K562 (cell line): ENCODE measurements around the gene RABL3. TPM values are rescaled to one million over a fixed set of nuclear protein-coding genes. Genes with fewer than 3 reads are reported as not detected.

ENCODE experiments used
- ATAC-seq: fragments of 200-7000 bp; cut with Tn5 transposase; 3 replicates; pipeline ENCODE4 v1.9.1; 2020; ENCODE audit warnings: moderate library complexity
- BruUV-seq: library from RNA; stranded (reverse); fragments of 400-500 nt; replicated peaks from 2 replicates; lab custom pipeline; 2021; lab: Mats Ljungman, UMichigan
- CTCF ChIA-PET: fragments of 300-600 bp; formaldehyde crosslinking; extraction: SDS; loops from one replicate; lab custom pipeline; 2021; ENCODE audit warnings: low intra/inter-chr PET ratio; lab: Yijun Ruan, JAX
- POLR2A ChIA-PET: fragments of 300-600, 350-650 bp; sonication (Branson Sonifier 250); formaldehyde crosslinking; extraction: SDS; loops from one replicate; lab custom pipeline; 2021; ENCODE audit warnings: antibody characterized with exemption, inconsistent platforms; lab: Yijun Ruan, JAX
- DNase-seq, 4 experiments: peaks; one replicate each; pipeline versions ENCODE4 v3.0.0 to v3.0.0-alpha.2; 2011 to 2018; ENCODE audit warnings: low spot score in 3 of 4, mixed read lengths in 3 of 4; ENCODE audit errors: extremely low read depth in 1 of 4
- FAIRE-seq: peaks from 2 replicates; lab custom pipeline; 2011; peaks lifted over from hg19 to GRCh38; lab: Jason Lieb, UNC
- H2AFZ ChIP-seq: 2 replicates; pipeline ENCODE4 v1.6.0; 2011; ENCODE audit warnings: low read depth, low read length, control low read depth, inconsistent platforms
- H3K27ac ChIP-seq: fragments of 200-600 bp; 3 replicates; pipeline ENCODE4 v1.8.0; 2011; ENCODE audit warnings: low read depth, mild to moderate bottlenecking, control low read depth, inconsistent platforms, low read length, moderate library complexity, mixed read lengths; ENCODE audit errors: extremely low read depth
- H3K27me3 ChIP-seq, 2 experiments: fragments of 300-600 bp in 1 of 2; 2 replicates in 1 of 2; 3 replicates in 1 of 2; pipeline versions ENCODE4 v1.6.0 to v1.8.0; 2011; ENCODE audit warnings: inconsistent platforms in 2 of 2, low read length in 2 of 2, mild to moderate bottlenecking in 1 of 2, mixed read lengths in 1 of 2, moderate library complexity in 1 of 2; ENCODE audit not compliant: control insufficient read depth in 2 of 2, insufficient read depth in 2 of 2
- H3K36me3 ChIP-seq: fragments of 300-600 bp; 3 replicates; pipeline ENCODE4 v1.8.0; 2011; ENCODE audit warnings: mild to moderate bottlenecking, low read length, inconsistent platforms; ENCODE audit not compliant: control insufficient read depth, insufficient read depth
- H3K4me1 ChIP-seq, 2 experiments: fragments of 200-600 bp in 1 of 2; replicated peaks in 1 of 2; 2 replicates in 1 of 2; 3 replicates in 1 of 2; pipeline versions ENCODE4 v1.5.1 to v1.8.0; 2011; ENCODE audit warnings: inconsistent platforms in 2 of 2, low read length in 2 of 2, mild to moderate bottlenecking in 1 of 2, mixed read lengths in 1 of 2, moderate library complexity in 1 of 2; ENCODE audit not compliant: control insufficient read depth in 2 of 2, insufficient read depth in 2 of 2
- H3K4me2 ChIP-seq: 2 replicates; pipeline ENCODE4 v1.6.1; 2011; ENCODE audit warnings: low read length, control low read depth, inconsistent platforms, mixed read lengths; ENCODE audit not compliant: insufficient read depth
- H3K4me3 ChIP-seq: fragments of 200-600 bp; sonication (generic), shearing (Covaris generic); 2 replicates; pipeline ENCODE4 v1.5.1; 2016; ENCODE audit warnings: control low read depth, inconsistent platforms
- H3K79me2 ChIP-seq: fragments of 200-600 bp; 3 replicates; pipeline ENCODE4 v1.8.0; 2011; ENCODE audit warnings: low read length, inconsistent platforms; ENCODE audit not compliant: control insufficient read depth, insufficient read depth
- H3K9ac ChIP-seq, 2 experiments: 2 replicates each; pipeline versions ENCODE4 v1.6.0 to v1.6.1; 2011; ENCODE audit warnings: low read depth in 2 of 2, low read length in 2 of 2, control low read depth in 1 of 2, inconsistent platforms in 1 of 2, mild to moderate bottlenecking in 1 of 2, mixed read lengths in 1 of 2; ENCODE audit not compliant: insufficient read depth in 1 of 2
- H3K9me1 ChIP-seq: one replicate; pipeline ENCODE4 v1.6.0; 2011; ENCODE audit warnings: inconsistent platforms, mild to moderate bottlenecking, low read length, moderate library complexity; ENCODE audit not compliant: control insufficient read depth, insufficient read depth
- H3K9me3 ChIP-seq: replicated peaks from 2 replicates; pipeline ENCODE4 v1.5.1; 2011; ENCODE audit warnings: low read depth, low read length, inconsistent platforms; ENCODE audit not compliant: control insufficient read depth, insufficient read depth
- H4K20me1 ChIP-seq: replicated peaks from 2 replicates; pipeline ENCODE4 v1.6.1; 2011; ENCODE audit warnings: low read length, inconsistent platforms, mixed read lengths; ENCODE audit not compliant: control insufficient read depth, insufficient read depth
- CREB3L1 ChIP-seq: fragments of 450-650 bp; IDR thresholded peaks from 2 replicates; pipeline ENCODE4 v1.6.1; 2014; ENCODE audit warnings: low read depth, mild to moderate bottlenecking, moderate library complexity, borderline replicate concordance
- E2F6 ChIP-seq, 2 experiments: IDR thresholded peaks; 2 replicates each; pipeline ENCODE4 v1.6.1; 2011; ENCODE audit warnings: borderline replicate concordance in 1 of 2, control low read depth in 1 of 2, low read depth in 1 of 2, low read length in 1 of 2, mild to moderate bottlenecking in 1 of 2, mixed read lengths in 1 of 2, moderate library complexity in 1 of 2; ENCODE audit not compliant: insufficient read depth in 1 of 2, insufficient read length in 1 of 2, poor library complexity in 1 of 2, severe bottlenecking in 1 of 2; ENCODE audit errors: extremely low read depth in 1 of 2
- HNRNPH1 ChIP-seq: fragments of 200-400 bp; formaldehyde crosslinking; optimal IDR thresholded peaks from 2 replicates; pipeline ENCODE3; 2017; ENCODE audit warnings: low read depth, mild to moderate bottlenecking, low read length, moderate library complexity
- NFYB ChIP-seq: IDR thresholded peaks from 2 replicates; pipeline ENCODE4 v1.6.1; 2011; ENCODE audit warnings: mild to moderate bottlenecking, moderate library complexity; ENCODE audit not compliant: insufficient read length; ENCODE audit errors: extremely low read depth
- PHF8 ChIP-seq: fragments of 200-600 bp; sonication (generic); IDR thresholded peaks from 2 replicates; pipeline ENCODE4 v1.6.1; 2012; ENCODE audit warnings: mixed run types, mild to moderate bottlenecking, inconsistent platforms, low read length, moderate library complexity, borderline replicate concordance
- XRCC3 ChIP-seq: fragments of 450-650 bp; IDR thresholded peaks from 2 replicates; pipeline ENCODE4 v1.6.1; 2017; ENCODE audit warnings: mild to moderate bottlenecking, moderate library complexity
- ZNF584 ChIP-seq: fragments of 200-800 bp; sonication (Bioruptor generic); IDR thresholded peaks from 2 replicates; pipeline ENCODE4 v1.6.1; 2016; ENCODE audit warnings: low read depth, mild to moderate bottlenecking, missing genetic modification characterization, missing compliant biosample characterization
- WGBS: fragments of 100-300 bp; shearing (Covaris generic); methylation state at CpG from one replicate; pipeline ENCODE4 v1.1.6; 2016; ENCODE audit warnings: low coverage, mixed read lengths; ENCODE audit not compliant: insufficient coverage; ENCODE audit errors: missing lambda C conversion rate; 5-methylcytosine and 5-hydroxymethylcytosine counted together
- in situ Hi-C: fragments of 300-500 bp; cut with MboI; formaldehyde crosslinking; loops from 4 replicates; pipeline ENCODE4 v1.15.0; 2018; ENCODE audit warnings: inconsistent platforms, mixed read lengths
- intact Hi-C: fragments of 100-400 bp; cut with micrococcal nuclease; formaldehyde crosslinking; loops from 2 replicates; pipeline ENCODE4 v1.14.2; 2022
- polyA plus RNA-seq, 8 experiments: library from polyadenylated mRNA; depleted of rRNA in 4 of 8; stranded (reverse) in 5 of 8; unstranded in 3 of 8; fragments of >200 nt; fragmentation: Nextera tagmentation in 2 of 8; fragmentation: Illumina TruSeq in 1 of 8; extraction: Ambion mirVana in 2 of 8; extraction: Trizol in 1 of 8; gene quantifications; 2 replicates each; pipeline versions ENCODE4 v1.2.1 to v1.2.3, GENCODE V29; 2011 to 2014; ENCODE audit warnings: inconsistent platforms in 1 of 8, missing spikeins in 1 of 8
- total RNA-seq, 7 experiments: library from RNA; depleted of rRNA in 6 of 7; stranded (reverse); fragments of >200 nt in 6 of 7; fragmentation: Illumina TruSeq in 2 of 7; extraction: Trizol in 2 of 7; gene quantifications; 2 replicates each; pipeline versions ENCODE4 v1.2.1 to v1.2.3, GENCODE V29; 2011 to 2021; ENCODE audit warnings: low replicate concordance in 1 of 7
- TF ChIP-seq, protein P1 (sequence below): fragments of 250-450 bp; sonication (Bioruptor Pico); IDR thresholded peaks from 2 replicates; pipeline ENCODE4 v1.6.1; 2021; ENCODE audit warnings: mild to moderate bottlenecking
- TF ChIP-seq, protein P2 (sequence below): fragments of 250-450 bp; sonication (Bioruptor Pico); IDR thresholded peaks from 2 replicates; pipeline ENCODE4 v1.8.0; 2022; ENCODE audit warnings: inconsistent platforms

The RABL3 gene
- total and polyA plus RNA-seq, 9 of the 15 experiments (the other 6 are each of a cell fraction or from before 2014, with no cell fraction given), result 6.5 to 30.7 (median 12.3) TPM

DNA sequence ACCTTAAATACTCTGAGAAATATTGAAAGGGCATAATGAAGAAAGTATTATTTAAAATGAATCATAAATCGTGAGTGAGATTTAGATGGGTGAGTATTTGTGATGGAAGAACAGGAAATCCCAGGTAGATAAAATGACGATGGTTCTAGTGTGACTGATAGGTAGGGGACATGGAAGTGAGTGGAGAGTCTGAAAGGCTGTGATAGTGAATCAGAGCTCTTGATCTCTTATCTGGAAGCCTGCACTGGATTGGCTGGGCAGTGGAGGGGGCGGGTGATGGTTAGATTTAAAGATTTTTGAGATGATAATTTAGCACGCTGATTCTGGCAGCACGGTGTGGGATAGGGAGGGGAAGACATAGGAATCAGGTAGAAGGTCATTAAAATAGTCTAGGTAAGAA, 80.4 kb downstream of the RABL3 start:
- H3K4me1 ChIP-seq, result no peaks in the 10 kb centered on the region
- no TSS peak for BruUV-seq
- H3K4me3 ChIP-seq, result no peak overlapping the region
- no peaks in the 10 kb centered on the region for H3K9me1 ChIP-seq
- WGBS, result 5% methylated on average over 4 of the region's 5 CpGs
- no peak overlapping the region for H3K4me2 ChIP-seq
- no peak for TF ChIP-seq ZNF584
- TF ChIP-seq, protein P1, sequence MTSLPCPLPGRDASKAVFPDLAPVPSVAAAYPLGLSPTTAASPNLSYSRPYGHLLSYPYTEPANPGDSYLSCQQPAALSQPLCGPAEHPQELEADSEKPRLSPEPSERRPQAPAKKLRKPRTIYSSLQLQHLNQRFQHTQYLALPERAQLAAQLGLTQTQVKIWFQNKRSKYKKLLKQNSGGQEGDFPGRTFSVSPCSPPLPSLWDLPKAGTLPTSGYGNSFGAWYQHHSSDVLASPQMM (CRISPR knock-in tag), result no peak
- no peak for TF ChIP-seq NFYB
- TF ChIP-seq HNRNPH1, result no peak
- H4K20me1 ChIP-seq, result no peaks in the 10 kb centered on the region
- intact Hi-C loops, result no loop called here
- DNase-seq (no peak), ATAC-seq (no peak), FAIRE-seq (no peak)
- in situ Hi-C loops, result no loop called here
- no peaks in the 10 kb centered on the region for H3K27me3 ChIP-seq
- H3K9me3 ChIP-seq, result no peaks in the 10 kb centered on the region
- CTCF ChIA-PET, result no interaction called here
- H3K79me2 ChIP-seq, result no peaks in the 10 kb centered on the region
- no peaks in the 10 kb centered on the region for H3K36me3 ChIP-seq
- no peak overlapping the region for H3K27ac ChIP-seq
- H2AFZ ChIP-seq, result no peak overlapping the region
- H3K9ac ChIP-seq, result no peak overlapping the region
- POLR2A ChIA-PET, result no interaction called here

GRCh38 chr3:120661106-120661905, 81.0 kb downstream of the RABL3 start:
- Histone ChIP-seq H4K20me1 (no peaks in the 10 kb centered on the region), H3K4me2 (no peak overlapping the region), H3K36me3 (no peaks in the 10 kb centered on the region), H3K9me3 (no peaks in the 10 kb centered on the region), H2AFZ (no peak overlapping the region), H3K9ac (no peak overlapping the region), H3K4me3 (no peak overlapping the region), H3K79me2 (no peaks in the 10 kb centered on the region), H3K4me1 (no peaks in the 10 kb centered on the region), H3K27me3 (no peaks in the 10 kb centered on the region), H3K27ac (no peak overlapping the region), H3K9me1 (no peaks in the 10 kb centered on the region)
- intact Hi-C loops, result no loop called here
- ATAC-seq (no peak), DNase-seq (no peak), FAIRE-seq (no peak)
- CTCF ChIA-PET, result no interaction called here
- BruUV-seq, result no TSS peak
- 4% methylated on average over 2 of the region's 2 CpGs for WGBS
- POLR2A ChIA-PET, result no interaction called here
- in situ Hi-C loops, result no loop called here
- TF ChIP-seq, protein P2, sequence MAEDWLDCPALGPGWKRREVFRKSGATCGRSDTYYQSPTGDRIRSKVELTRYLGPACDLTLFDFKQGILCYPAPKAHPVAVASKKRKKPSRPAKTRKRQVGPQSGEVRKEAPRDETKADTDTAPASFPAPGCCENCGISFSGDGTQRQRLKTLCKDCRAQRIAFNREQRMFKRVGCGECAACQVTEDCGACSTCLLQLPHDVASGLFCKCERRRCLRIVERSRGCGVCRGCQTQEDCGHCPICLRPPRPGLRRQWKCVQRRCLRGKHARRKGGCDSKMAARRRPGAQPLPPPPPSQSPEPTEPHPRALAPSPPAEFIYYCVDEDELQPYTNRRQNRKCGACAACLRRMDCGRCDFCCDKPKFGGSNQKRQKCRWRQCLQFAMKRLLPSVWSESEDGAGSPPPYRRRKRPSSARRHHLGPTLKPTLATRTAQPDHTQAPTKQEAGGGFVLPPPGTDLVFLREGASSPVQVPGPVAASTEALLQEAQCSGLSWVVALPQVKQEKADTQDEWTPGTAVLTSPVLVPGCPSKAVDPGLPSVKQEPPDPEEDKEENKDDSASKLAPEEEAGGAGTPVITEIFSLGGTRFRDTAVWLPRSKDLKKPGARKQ (CRISPR knock-in tag), result no peak
- TF ChIP-seq PHF8 (no peak), XRCC3 (no peak), CREB3L1 (no peak), E2F6 (IDR thresholded peaks at IDR 0.05; ENCODE audit: borderline replicate concordance in 1 of 2, extremely low read depth in 1 of 2, insufficient read depth in 1 of 2, insufficient read length in 1 of 2, low read depth in 1 of 2, low read length in 1 of 2, poor library complexity in 1 of 2, severe bottlenecking in 1 of 2) (no peak)
